Bronchial epithelial cell (primary cell): ENCODE results near the gene PIAS4. TPM values are rescaled to one million over a fixed set of nuclear protein-coding genes. Genes with fewer than 3 reads are reported as not detected.

Experiments
- DNase-seq: peaks from one replicate; pipeline ENCODE4 v3.0.0-alpha.2; 2010; ENCODE audit warnings: low read depth
- FAIRE-seq: peaks from 2 replicates; lab custom pipeline; 2011; peaks lifted over from hg19 to GRCh38; lab: Jason Lieb, UNC
- H3K27me3 ChIP-seq: 2 replicates; pipeline ENCODE4 v1.5.1; 2011; ENCODE audit warnings: low read length; ENCODE audit not compliant: control insufficient read depth, insufficient read depth
- H3K36me3 ChIP-seq: 2 replicates; pipeline ENCODE4 v1.5.1; 2011; ENCODE audit warnings: low read length; ENCODE audit not compliant: control insufficient read depth, insufficient read depth
- H3K4me3 ChIP-seq: 2 replicates; pipeline ENCODE4 v1.5.1; 2011; ENCODE audit warnings: mild to moderate bottlenecking, low read depth, low read length, control low read depth
- total RNA-seq: library from RNA; depleted of rRNA; stranded (reverse); fragments of >200 nt; gene quantifications from 2 replicates; pipeline ENCODE4 v1.2.1, GENCODE V29; 2014
- TF ChIP-seq, protein P1 (sequence below): IDR thresholded peaks from 2 replicates; pipeline ENCODE4 v1.5.1; 2011; ENCODE audit warnings: mild to moderate bottlenecking, moderate library complexity, low read length, control low read depth, inconsistent platforms; ENCODE audit not compliant: insufficient read depth, severe bottlenecking

Gene PIAS4
- total RNA-seq, 1 donor from 2014 or later = 10.0 TPM

DNA sequence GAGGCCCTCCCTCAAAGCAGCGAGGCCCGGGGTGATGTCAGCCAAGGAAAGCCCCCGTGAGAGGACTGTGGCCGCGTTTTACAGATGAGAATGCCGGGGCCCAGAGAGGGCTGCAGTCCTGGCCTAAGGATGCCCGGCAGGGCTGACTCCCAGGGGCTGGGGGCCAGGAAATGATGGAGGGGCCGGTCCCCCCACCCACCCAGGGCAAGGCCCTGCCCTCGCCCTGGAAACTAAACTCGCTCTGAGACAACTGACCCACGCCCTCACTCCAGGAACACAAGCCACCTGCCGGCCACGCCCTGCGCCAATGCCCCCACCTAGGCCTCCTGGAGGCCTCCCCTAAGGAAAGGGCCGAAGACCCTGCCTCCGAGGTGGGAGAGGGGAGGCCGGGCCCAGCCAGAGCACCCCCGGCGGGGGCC lies 51.9 kb downstream of the PIAS4 start:
- H3K4me3 ChIP-seq = peak overlapping the region; percentile 37

DNA sequence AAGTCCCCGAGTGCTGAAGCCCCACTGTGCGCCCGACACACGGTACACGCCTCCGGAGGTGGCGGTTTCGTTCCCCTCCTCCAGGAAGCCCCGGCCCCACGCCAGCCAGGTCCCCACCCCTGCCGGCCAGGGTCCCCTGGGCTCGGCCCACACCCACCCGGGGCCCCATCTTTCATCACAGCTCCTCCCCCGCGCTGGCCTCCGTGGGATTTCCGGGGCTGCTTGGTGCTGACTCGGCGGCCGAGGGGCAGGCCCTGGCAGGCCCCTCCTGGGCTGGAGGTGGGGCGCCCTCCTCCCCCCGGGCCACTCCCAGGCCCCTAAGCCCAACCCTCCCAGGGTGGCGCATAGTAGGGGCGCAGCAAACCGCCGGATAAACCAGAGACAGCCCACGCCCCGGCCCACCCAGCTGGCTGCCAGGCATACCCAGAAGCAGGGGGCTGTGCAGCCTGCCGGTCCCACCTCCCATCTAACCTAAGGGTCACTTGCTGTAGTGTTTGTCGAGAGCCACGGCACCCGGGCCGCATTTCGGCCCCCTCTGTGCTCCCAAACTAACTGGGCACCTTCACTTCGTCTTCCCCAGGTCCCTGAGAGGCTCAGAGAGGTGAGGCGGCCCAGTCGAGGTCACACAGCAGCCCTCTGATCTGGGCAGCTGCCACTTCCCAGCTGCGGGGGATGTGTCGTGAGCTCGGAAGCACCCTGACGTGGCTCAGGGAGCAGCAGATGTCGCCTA lies 52.5 kb downstream of the PIAS4 start:
- peak; percentile 62 for DNase-seq
- TF ChIP-seq, protein P1, sequence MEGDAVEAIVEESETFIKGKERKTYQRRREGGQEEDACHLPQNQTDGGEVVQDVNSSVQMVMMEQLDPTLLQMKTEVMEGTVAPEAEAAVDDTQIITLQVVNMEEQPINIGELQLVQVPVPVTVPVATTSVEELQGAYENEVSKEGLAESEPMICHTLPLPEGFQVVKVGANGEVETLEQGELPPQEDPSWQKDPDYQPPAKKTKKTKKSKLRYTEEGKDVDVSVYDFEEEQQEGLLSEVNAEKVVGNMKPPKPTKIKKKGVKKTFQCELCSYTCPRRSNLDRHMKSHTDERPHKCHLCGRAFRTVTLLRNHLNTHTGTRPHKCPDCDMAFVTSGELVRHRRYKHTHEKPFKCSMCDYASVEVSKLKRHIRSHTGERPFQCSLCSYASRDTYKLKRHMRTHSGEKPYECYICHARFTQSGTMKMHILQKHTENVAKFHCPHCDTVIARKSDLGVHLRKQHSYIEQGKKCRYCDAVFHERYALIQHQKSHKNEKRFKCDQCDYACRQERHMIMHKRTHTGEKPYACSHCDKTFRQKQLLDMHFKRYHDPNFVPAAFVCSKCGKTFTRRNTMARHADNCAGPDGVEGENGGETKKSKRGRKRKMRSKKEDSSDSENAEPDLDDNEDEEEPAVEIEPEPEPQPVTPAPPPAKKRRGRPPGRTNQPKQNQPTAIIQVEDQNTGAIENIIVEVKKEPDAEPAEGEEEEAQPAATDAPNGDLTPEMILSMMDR = no peak
- Histone ChIP-seq H3K4me3 (peak overlapping the region; percentile 37), H3K27me3 (no peaks in the 10 kb centered on the region), H3K36me3 (peaks cover 20% of the 10 kb centered on the region)
- no peak for FAIRE-seq

More for the DNA sequence above, 51.9 kb downstream of the PIAS4 start:
- TF ChIP-seq, protein P1 = no peak
- no peaks in the 10 kb centered on the region for H3K27me3 ChIP-seq
- DNase-seq (no peak), FAIRE-seq (no peak)
- H3K36me3 ChIP-seq = peaks cover 24% of the 10 kb centered on the region

DNA sequence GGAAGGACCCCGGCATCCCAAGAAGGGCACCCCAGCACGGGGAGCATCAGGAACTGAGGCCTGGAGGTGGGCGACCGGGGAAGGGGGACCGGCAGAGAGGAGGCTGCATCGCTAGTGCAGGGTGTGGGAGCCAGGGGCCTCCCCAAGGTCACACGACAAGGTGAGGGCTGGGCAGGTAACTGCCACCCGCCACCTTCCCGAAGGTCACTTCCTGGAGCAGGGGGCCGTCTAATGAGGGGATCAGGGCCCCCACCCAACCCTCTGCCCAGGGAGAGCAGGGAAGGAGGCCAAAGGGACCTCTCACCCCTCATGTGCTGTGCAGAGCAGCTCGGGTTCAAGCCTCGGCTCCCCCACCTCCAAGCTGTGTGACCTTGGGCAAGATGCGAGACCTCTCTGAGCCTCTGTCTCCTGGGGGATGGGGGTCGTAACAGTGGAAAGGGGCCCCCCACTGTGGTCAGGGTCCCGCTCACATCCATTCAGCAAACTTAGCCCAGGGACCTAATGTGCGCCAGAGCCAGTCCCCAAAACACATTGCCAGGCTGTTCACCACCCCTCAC lies 53.2 kb downstream of the PIAS4 start:
- FAIRE-seq (no peak), DNase-seq (no peak)
- peak overlapping the region; percentile 37 for H3K4me3 ChIP-seq
- TF ChIP-seq, protein P1 = no peak
- peaks cover 18% of the 10 kb centered on the region for H3K36me3 ChIP-seq
- no peaks in the 10 kb centered on the region for H3K27me3 ChIP-seq

DNA sequence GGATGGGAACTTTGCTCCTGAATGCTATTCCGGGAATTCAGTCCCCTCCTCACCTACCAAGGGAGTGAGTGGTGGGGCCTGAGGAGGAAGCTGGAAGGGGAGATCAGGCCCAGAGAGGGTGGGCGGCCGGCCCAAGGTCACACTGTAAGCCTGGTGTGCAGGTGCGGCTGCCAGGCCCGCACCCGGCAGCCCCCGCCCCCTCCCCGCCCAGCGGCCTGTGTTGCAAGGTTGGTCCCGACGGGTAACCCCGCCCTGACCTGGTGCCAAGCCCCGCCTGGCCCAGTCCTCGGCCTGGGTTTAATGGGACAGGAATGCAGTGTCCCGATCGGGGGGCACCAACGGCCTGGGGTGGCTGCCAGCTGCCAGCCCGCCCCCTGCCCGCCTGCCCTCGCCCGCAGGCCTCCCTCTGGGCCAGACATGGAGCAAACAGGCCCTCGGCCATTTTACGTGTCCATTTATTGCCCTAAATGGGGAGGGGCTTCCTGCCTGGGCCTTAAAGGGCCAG lies 53.7 kb downstream of the PIAS4 start:
- FAIRE-seq (no peak), DNase-seq (peak; percentile 48)
- H3K27me3 ChIP-seq = no peaks in the 10 kb centered on the region
- TF ChIP-seq, protein P1 = no peak
- H3K36me3 ChIP-seq = peaks cover 15% of the 10 kb centered on the region
- peak overlapping the region; percentile 35 for H3K4me3 ChIP-seq

DNA sequence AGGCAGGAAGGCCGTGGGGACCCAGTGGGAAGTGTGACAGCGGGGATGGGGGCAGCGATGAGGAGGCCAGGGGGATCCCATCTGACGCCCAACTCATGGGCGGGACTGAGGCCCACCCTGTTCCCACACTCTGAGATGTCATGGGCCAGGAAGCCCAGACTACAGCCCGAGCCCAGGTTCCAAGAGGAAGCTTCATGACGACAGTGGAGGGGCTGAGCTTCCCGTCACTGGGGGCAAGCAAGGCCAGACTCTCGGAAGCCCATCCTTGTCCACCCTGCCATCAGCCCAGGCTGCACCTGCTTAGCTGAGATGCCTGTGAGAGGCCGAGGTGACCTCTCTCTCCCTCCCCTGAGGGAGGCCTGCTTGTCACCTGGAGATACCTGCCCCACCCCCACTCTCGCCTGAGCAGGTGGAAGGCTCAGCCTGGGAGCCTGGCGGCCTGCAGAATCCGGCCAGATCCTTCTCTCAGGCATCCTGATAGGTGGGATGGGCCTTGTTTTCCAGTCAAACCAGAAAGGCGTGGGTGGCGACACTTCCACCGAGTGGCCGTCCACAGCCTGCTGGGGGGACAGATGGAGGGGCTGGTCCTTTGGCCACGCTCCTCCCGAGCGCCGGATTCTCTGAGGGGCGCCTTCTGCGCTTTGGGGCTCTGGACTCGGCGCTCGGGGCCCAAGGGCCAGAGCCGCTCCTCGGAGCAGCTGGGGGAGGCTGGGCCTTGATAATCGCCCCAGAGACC lies 54.3 kb downstream of the PIAS4 start:
- Histone ChIP-seq H3K4me3 (peak overlapping the region; percentile 35), H3K36me3 (peaks cover 15% of the 10 kb centered on the region), H3K27me3 (no peaks in the 10 kb centered on the region)
- peak; percentile 40 for DNase-seq
- FAIRE-seq = no peak
- TF ChIP-seq, protein P1 = no peak
